GM12872 (cell line): ENCODE measurements around the gene C16orf96.

Experiments
- CTCF ChIP-seq: IDR thresholded peaks from 3 replicates; pipeline ENCODE4 v1.5.1; 2011; ENCODE audit warnings: low read depth, mild to moderate bottlenecking, low read length, moderate library complexity; ENCODE audit not compliant: insufficient read depth

The C16orf96 gene

GRCh38 chr16:4511441-4512082, 44.6 kb upstream of the C16orf96 start:
- TF ChIP-seq CTCF, result peak; percentile 45; the same call in 2 of the 3 replicates

GRCh38 chr16:4512473-4512872, 43.7 kb upstream of the C16orf96 start:
- TF ChIP-seq CTCF, result no peak

GRCh38 chr16:4513086-4513860, 42.9 kb upstream of the C16orf96 start:
- no peak for TF ChIP-seq CTCF

GRCh38 chr16:4513881-4514280, 42.3 kb upstream of the C16orf96 start:
- TF ChIP-seq CTCF, result no peak

- no peak for TF ChIP-seq CTCF
Measured at GRCh38 chr16:4514606-4515005, 41.5 kb upstream of the C16orf96 start.

GRCh38 chr16:4515611-4516233, 40.4 kb upstream of the C16orf96 start:
- TF ChIP-seq CTCF, result no peak

GRCh38 chr16:4517812-4518680, 38.1 kb upstream of the C16orf96 start:
- TF ChIP-seq CTCF, result peak; percentile 70
